VCaP (cell line): Measurements from ENCODE around the gene CNN3.

Experiments
- H3K27ac ChIP-seq: fragments of 450-650 bp; 2 replicates; pipeline ENCODE4 v1.5.1; 2017
- CTCF ChIP-seq: fragments of 450-650 bp; conservative IDR thresholded peaks from 2 replicates; pipeline ENCODE4 v1.5.1; 2017; ENCODE audit warnings: mild to moderate bottlenecking, moderate library complexity

The CNN3 gene

GRCh38 chr1:94872771-94873495, 54.0 kb downstream of the CNN3 start:
- TF ChIP-seq CTCF: no peak
- H3K27ac ChIP-seq: peak overlapping the region; percentile 88

- TF ChIP-seq CTCF: no peak
- H3K27ac ChIP-seq: peak overlapping the region; percentile 88; the same call in 1 of the 2 replicates
Observed at GRCh38 chr1:94871031-94871430, 55.9 kb downstream of the CNN3 start.

GRCh38 chr1:94866164-94866807, 60.6 kb downstream of the CNN3 start:
- no peak overlapping the region for H3K27ac ChIP-seq
- TF ChIP-seq CTCF: no peak

- TF ChIP-seq CTCF: no peak
- H3K27ac ChIP-seq: peak overlapping the region; percentile 34; the same call in 1 of the 2 replicates
Observed at GRCh38 chr1:94865360-94865759, 61.5 kb downstream of the CNN3 start.

- H3K27ac ChIP-seq: peak overlapping the region; percentile 34; the same call in 1 of the 2 replicates
- TF ChIP-seq CTCF: no peak
Observed at GRCh38 chr1:94864821-94865220, 62.1 kb downstream of the CNN3 start.

GRCh38 chr1:94863919-94864318, 63.0 kb downstream of the CNN3 start:
- no peak for TF ChIP-seq CTCF
- H3K27ac ChIP-seq: peak overlapping the region; percentile 34; the same call in 1 of the 2 replicates

GRCh38 chr1:94863297-94863911, 63.5 kb downstream of the CNN3 start:
- TF ChIP-seq CTCF: no peak
- H3K27ac ChIP-seq: peak overlapping the region; percentile 34; the same call in 1 of the 2 replicates
